HUES48 (cell line): Measurements from ENCODE around the gene PLBD2.

Source experiments
- H3K27ac ChIP-seq: one replicate; pipeline ENCODE4 v1.7.0; 2013; ENCODE audit warnings: low read depth, low read length, inconsistent platforms
- H3K27me3 ChIP-seq: 2 replicates; pipeline ENCODE4 v1.6.1; 2013; ENCODE audit warnings: mild to moderate bottlenecking, low read length; ENCODE audit not compliant: control insufficient read depth, insufficient read depth
- H3K36me3 ChIP-seq: 2 replicates; pipeline ENCODE4 v1.6.1; 2013; ENCODE audit warnings: low read length; ENCODE audit not compliant: control insufficient read depth, insufficient read depth
- H3K4me1 ChIP-seq: 2 replicates; pipeline ENCODE4 v1.6.1; 2013; ENCODE audit warnings: mild to moderate bottlenecking, low read length; ENCODE audit not compliant: control insufficient read depth, insufficient read depth
- H3K4me3 ChIP-seq: 2 replicates; pipeline ENCODE4 v1.5.1; 2013; ENCODE audit warnings: mild to moderate bottlenecking, low read depth, low read length
- H3K9ac ChIP-seq: 2 replicates; pipeline ENCODE4 v1.6.1; 2013; ENCODE audit warnings: mild to moderate bottlenecking, low read depth, low read length, moderate library complexity
- H3K9me3 ChIP-seq: 2 replicates; pipeline ENCODE4 v1.6.1; 2013; ENCODE audit warnings: low read length; ENCODE audit not compliant: control insufficient read depth, insufficient read depth

Gene PLBD2

DNA sequence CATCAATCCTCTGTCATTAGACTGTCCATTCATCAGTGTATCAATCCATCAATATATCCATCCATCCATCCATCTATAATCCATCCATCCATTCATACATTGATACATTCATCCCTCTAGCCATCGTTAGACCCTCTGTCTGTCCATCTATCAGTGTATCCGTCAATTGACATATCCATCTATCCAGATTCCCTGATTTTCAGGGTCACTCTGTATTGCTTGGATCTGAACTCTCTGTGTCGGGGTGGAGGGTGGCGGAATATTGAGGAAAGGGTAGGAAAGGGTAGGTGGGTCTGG is 80.9 kb downstream of the PLBD2 start:
- Histone ChIP-seq H3K9me3 (no peaks in the 10 kb centered on the region), H3K9ac (no peak overlapping the region), H3K27ac (no peak overlapping the region), H3K4me3 (no peak overlapping the region), H3K4me1 (peaks cover 4% of the 10 kb centered on the region; the same call in 1 of the 2 replicates), H3K27me3 (no peaks in the 10 kb centered on the region; the same call in 1 of the 2 replicates), H3K36me3 (no peaks in the 10 kb centered on the region)

DNA sequence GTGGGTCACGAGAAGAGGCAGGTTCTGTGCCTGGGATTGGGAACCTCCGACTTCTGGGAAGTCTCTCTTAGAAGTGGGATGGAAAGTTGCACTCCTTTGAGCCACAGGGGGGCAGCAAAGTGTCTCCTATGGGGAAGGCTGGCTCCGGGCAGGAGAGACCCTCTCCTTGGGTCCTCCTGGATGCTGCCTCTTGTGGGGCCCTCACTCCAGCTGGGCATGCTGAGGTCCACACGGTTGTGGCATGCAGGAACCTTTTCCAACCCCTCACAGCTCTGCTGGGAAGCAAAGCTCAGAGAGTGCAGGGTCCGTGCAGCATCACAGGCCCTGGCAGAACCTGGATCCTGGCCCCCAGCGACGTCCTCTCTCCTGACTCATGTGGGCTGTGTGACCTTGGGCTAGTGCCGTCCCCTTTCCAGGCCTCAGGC is 81.2 kb downstream of the PLBD2 start:
- Histone ChIP-seq H3K9me3 (no peaks in the 10 kb centered on the region), H3K27me3 (no peaks in the 10 kb centered on the region; the same call in 1 of the 2 replicates), H3K4me3 (no peak overlapping the region), H3K27ac (no peak overlapping the region), H3K36me3 (no peaks in the 10 kb centered on the region), H3K4me1 (peaks cover 4% of the 10 kb centered on the region; the same call in 1 of the 2 replicates), H3K9ac (no peak overlapping the region; the same call in 1 of the 2 replicates)

DNA sequence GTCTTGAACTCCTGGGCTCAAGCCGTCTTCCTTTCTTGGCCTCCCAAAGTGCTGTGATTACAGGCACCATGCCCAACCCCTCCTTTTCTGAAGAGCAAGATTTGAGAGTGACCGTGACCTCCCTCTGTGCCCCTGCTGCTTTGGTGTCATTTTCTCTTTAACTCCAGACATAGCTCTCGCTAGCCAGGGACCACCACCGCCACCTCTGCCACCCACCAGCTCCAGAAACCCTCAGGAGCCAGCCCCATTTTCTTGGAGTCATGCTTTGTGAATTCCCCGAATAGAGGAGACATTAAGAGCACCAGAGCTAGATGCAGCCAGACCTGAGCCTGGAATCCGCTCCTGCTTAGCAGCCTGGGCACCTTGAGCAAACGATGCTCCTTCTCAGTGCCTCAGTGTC is 81.9 kb downstream of the PLBD2 start:
- no peaks in the 10 kb centered on the region; the same call in 1 of the 2 replicates for H3K27me3 ChIP-seq
- no peaks in the 10 kb centered on the region for H3K9me3 ChIP-seq
- peaks cover 4% of the 10 kb centered on the region; the same call in 1 of the 2 replicates for H3K4me1 ChIP-seq
- no peak overlapping the region for H3K27ac ChIP-seq
- H3K36me3 ChIP-seq = no peaks in the 10 kb centered on the region
- H3K9ac ChIP-seq = no peak overlapping the region
- H3K4me3 ChIP-seq = no peak overlapping the region
